Heart right ventricle (tissue), 16 donors: ENCODE measurements around the gene SEMA3F. TPM values are rescaled to one million over a fixed set of nuclear protein-coding genes. Genes with fewer than 3 reads are reported as not detected.
A peak's percentile ranks its signal among the peaks of the same experiment; 100 is the strongest.

ENCODE experiments used
- ATAC-seq, 8 donors: fragments of 200-7000 bp; cut with Tn5 transposase; one replicate each; pipeline ENCODE4 v1.9.1; 2020; ENCODE audit warnings: mild to moderate bottlenecking in 8 of 8, moderate library complexity in 8 of 8, moderate number of reproducible peaks in 1 of 8
- DNase-seq, 2 donors: peaks; one replicate each; pipeline ENCODE4 v3.0.0-alpha.2; 2020
- H3K27ac ChIP-seq, 10 donors: fragments of 200-600 bp; sonication (generic) in 2 of 10; one replicate each; pipeline versions ENCODE4 v1.5.0 to v1.8.0; 2020 to 2022; ENCODE audit warnings: mild to moderate bottlenecking in 3 of 10
- H3K27me3 ChIP-seq, 7 donors: fragments of 200-600 bp; one replicate each; pipeline ENCODE4 v1.8.0; 2021 to 2022; ENCODE audit warnings: mild to moderate bottlenecking in 2 of 7
- H3K36me3 ChIP-seq, 9 donors: fragments of 200-600 bp; sonication (generic) in 1 of 9; one replicate each; pipeline versions ENCODE4 v1.5.0 to v1.8.0; 2020 to 2022; ENCODE audit warnings: mild to moderate bottlenecking in 2 of 9
- H3K4me1 ChIP-seq, 9 donors: fragments of 200-600 bp; sonication (generic) in 1 of 9; one replicate each; pipeline versions ENCODE4 v1.5.0 to v1.8.0; 2020 to 2022; ENCODE audit warnings: mild to moderate bottlenecking in 4 of 9
- H3K4me3 ChIP-seq, 10 donors: fragments of 200-600 bp; sonication (generic) in 2 of 10; one replicate each; pipeline versions ENCODE4 v1.5.0 to v1.8.0; 2020 to 2022; ENCODE audit warnings: mild to moderate bottlenecking in 7 of 10, moderate library complexity in 2 of 10
- H3K9me3 ChIP-seq, 11 donors: fragments of 200-600 bp in 10 of 11; sonication (generic) in 2 of 11; one replicate each; pipeline versions ENCODE4 v1.5.0 to v1.8.0; 2013 to 2022; ENCODE audit warnings: mild to moderate bottlenecking in 2 of 11, control low read depth in 1 of 11, moderate library complexity in 1 of 11
- WGBS, 2 donors: extraction: QIAGEN DNeasy Blood & Tissue Kit; methylation state at CpG; one replicate each; pipeline ENCODE4 v1.1.7; 2013; ENCODE audit warnings: inconsistent platforms in 1 of 2; 5-methylcytosine and 5-hydroxymethylcytosine counted together
- intact Hi-C, 10 donors: fragments of 100-400 bp; cut with DNase I; formaldehyde crosslinking; loops; one replicate each; pipeline versions ENCODE4 v1.11.1 to v1.14.2; 2022
- polyA plus RNA-seq, 2 donors: library from polyadenylated mRNA; stranded (reverse); fragments of 200-250 nt; gene quantifications; one replicate each; pipeline ENCODE4 v1.2.3, GENCODE V29; 2013
- total RNA-seq, 10 donors: library from RNA; stranded (reverse); fragmentation: NEBNext Ultra II Directional in 3 of 10; extraction: Animal tissue kit (Norgen Biotek cat#: 25700) in 3 of 10; gene quantifications; one replicate each; pipeline versions ENCODE4 v1.2.1 to v1.2.4, GENCODE V29; 2021 to 2023
- TF ChIP-seq, protein P1 (sequence below), 9 donors: fragments of 200-600 bp; sonication (generic) in 2 of 9; IDR thresholded peaks; one replicate each; pipeline versions ENCODE4 v1.5.0 to v1.8.0; 2021 to 2022; ENCODE audit warnings: antibody characterized with exemption in 9 of 9, mild to moderate bottlenecking in 5 of 9, moderate library complexity in 1 of 9
- donor health status: Arrhythmogenic right ventricular cardiomyopathy.
- donor health status: ischemic (EF 13 %, LVEDD 7.1; RV severe dilation, severe dysfunction).
- donor health status: healthy with polysubstance abuse.
- donor health status: DM: no; HTN: yes; CAD: no.
- donor health status: DM: no; HTN: no; CAD: no.
- donor health status: ischemic (EF 25% LVEDD 6.9; RV normal size, moderate dysfunction).
- donor health status: ischemic (EF 25% LVEDD 5.7; RV mildly dilated, moderate dysfunction).
- donor health status: healthy.
- donor health status: DM: yes; HTN: yes; CAD: no.
- donor health status: Ischemic cardiomyopathy.
- donor health status: ischemic (EF 35%, LVEDD 5.7; RV mildly dilated, moderate dysfunction).
- donor health status: nonischemic (EF 11% LVEDD 7.7; RV severe dilation, severe dysfunction).
- donor health status: DM: yes; HTN: yes; CAD: no.
- donor health status: PGD.
- donor health status: ischemic (EF 29% LVEDD 5.4; RV normal size, mild dysfunction).
- donor health status: nonischemic (EF 23%, LVEDD 6.1; RV moderate dilation, normal function).

Gene SEMA3F
- total and polyA plus RNA-seq, 12 donors, result 5.1 to 37.2 (median 12.3) TPM

GRCh38 chr3:50157827-50158529 is 2.9 kb downstream of the SEMA3F start:
- ATAC-seq (no peak), DNase-seq (no peak)
- H3K36me3 ChIP-seq, result no peaks in the 10 kb centered on the region
- H3K27me3 ChIP-seq, result peaks cover 0 to 41% (median 0%) of the 10 kb centered on the region in 7 donors
- H3K4me1 ChIP-seq, result peaks cover 19 to 76% (median 41%) of the 10 kb centered on the region in 9 donors
- H3K4me3 ChIP-seq, result peak overlapping the region in 2 of 10 donors; percentile 55 to 62
- H3K27ac ChIP-seq, result peak overlapping the region; percentile 16 to 91 (median 84)
- TF ChIP-seq, protein P1, sequence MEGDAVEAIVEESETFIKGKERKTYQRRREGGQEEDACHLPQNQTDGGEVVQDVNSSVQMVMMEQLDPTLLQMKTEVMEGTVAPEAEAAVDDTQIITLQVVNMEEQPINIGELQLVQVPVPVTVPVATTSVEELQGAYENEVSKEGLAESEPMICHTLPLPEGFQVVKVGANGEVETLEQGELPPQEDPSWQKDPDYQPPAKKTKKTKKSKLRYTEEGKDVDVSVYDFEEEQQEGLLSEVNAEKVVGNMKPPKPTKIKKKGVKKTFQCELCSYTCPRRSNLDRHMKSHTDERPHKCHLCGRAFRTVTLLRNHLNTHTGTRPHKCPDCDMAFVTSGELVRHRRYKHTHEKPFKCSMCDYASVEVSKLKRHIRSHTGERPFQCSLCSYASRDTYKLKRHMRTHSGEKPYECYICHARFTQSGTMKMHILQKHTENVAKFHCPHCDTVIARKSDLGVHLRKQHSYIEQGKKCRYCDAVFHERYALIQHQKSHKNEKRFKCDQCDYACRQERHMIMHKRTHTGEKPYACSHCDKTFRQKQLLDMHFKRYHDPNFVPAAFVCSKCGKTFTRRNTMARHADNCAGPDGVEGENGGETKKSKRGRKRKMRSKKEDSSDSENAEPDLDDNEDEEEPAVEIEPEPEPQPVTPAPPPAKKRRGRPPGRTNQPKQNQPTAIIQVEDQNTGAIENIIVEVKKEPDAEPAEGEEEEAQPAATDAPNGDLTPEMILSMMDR (IDR thresholded peaks at IDR 0.05), result no peak
- intact Hi-C loops, result loop anchor here in 1 of 10 donors (1.0 kb wide), 1 partner anchor 14 kb away; no protein-coding TSS in a partner anchor
- WGBS, 2 donors, result 73 to 85% methylated on average over 12 of the region's 12 CpGs
- H3K9me3 ChIP-seq, result no peaks in the 10 kb centered on the region

- no peaks in the 10 kb centered on the region for H3K36me3 ChIP-seq
- ATAC-seq (no peak), DNase-seq (no peak)
- H3K9me3 ChIP-seq, result no peaks in the 10 kb centered on the region
- H3K27ac ChIP-seq, result peak overlapping the region; percentile 22 to 91 (median 84)
- intact Hi-C loops, result no loop called here
- H3K4me1 ChIP-seq, result peaks cover 19 to 82% (median 48%) of the 10 kb centered on the region in 9 donors
- peaks cover 0 to 39% (median 0%) of the 10 kb centered on the region in 7 donors for H3K27me3 ChIP-seq
- TF ChIP-seq, protein P1 (IDR thresholded peaks at IDR 0.05), result no peak
- H3K4me3 ChIP-seq, result no peak overlapping the region
- WGBS, 2 donors, result 59 to 86% methylated on average over 10 of the region's 10 CpGs
Observed at GRCh38 chr3:50158530-50159146, 3.5 kb downstream of the SEMA3F start.

GRCh38 chr3:50160561-50160983 is 5.4 kb downstream of the SEMA3F start:
- Histone ChIP-seq H3K9me3 (no peaks in the 10 kb centered on the region), H3K36me3 (no peaks in the 10 kb centered on the region), H3K27me3 (peaks cover 0 to 26% (median 0%) of the 10 kb centered on the region in 7 donors), H3K27ac (peak overlapping the region; percentile 60 to 91 (median 84)), H3K4me3 (peak overlapping the region in 4 of 10 donors; percentile 8 to 29 (median 26)), H3K4me1 (peaks cover 32 to 95% (median 64%) of the 10 kb centered on the region in 9 donors)
- peak; percentile 49 to 78 (median 64) for ATAC-seq
- TF ChIP-seq, protein P1 (IDR thresholded peaks at IDR 0.05), result no peak
- WGBS, 2 donors, result 43 to 45% methylated on average over 7 of the region's 7 CpGs
- intact Hi-C loops, result no loop called here
- peak; percentile 54 to 68 for DNase-seq

- WGBS, 2 donors, result 54 to 61% methylated on average over 13 of the region's 13 CpGs
- Histone ChIP-seq H3K27me3 (peaks cover 0 to 18% (median 0%) of the 10 kb centered on the region in 7 donors), H3K9me3 (no peaks in the 10 kb centered on the region), H3K36me3 (no peaks in the 10 kb centered on the region), H3K4me1 (peaks cover 36 to 95% (median 67%) of the 10 kb centered on the region in 9 donors), H3K4me3 (peak overlapping the region in 4 of 10 donors; percentile 8 to 29 (median 26)), H3K27ac (peak overlapping the region; percentile 60 to 91 (median 84))
- ATAC-seq (peak in 2 of 8 donors; percentile 3 to 19), DNase-seq (no peak)
- TF ChIP-seq, protein P1 (IDR thresholded peaks at IDR 0.05), result no peak
- intact Hi-C loops, result no loop called here
Observed at GRCh38 chr3:50161320-50161719, 6.2 kb downstream of the SEMA3F start.
